HUDEP-2 (cell line): ENCODE measurements around the gene CADPS.

Experiments used
- DNase-seq, 76 experiments: peaks; one replicate each; lab custom pipeline; 2025; ENCODE audit not compliant: unreplicated experiment in 76 of 76; lab: John Stamatoyannopoulos, UW

CADPS gene

GRCh38 chr3:62567097-62568021 lies 307.9 kb downstream of the CADPS start:
- DNase-seq: no peak

- DNase-seq: no peak
Measured at GRCh38 chr3:62566022-62566557, 309.1 kb downstream of the CADPS start.

- no peak for DNase-seq
Measured at GRCh38 chr3:62562596-62562995, 312.6 kb downstream of the CADPS start.

- DNase-seq: no peak
Measured at GRCh38 chr3:62562017-62562416, 313.2 kb downstream of the CADPS start.

- peak in 1 of 76 experiments; percentile 4 for DNase-seq
Measured at GRCh38 chr3:62559831-62560445, 315.3 kb downstream of the CADPS start.

- peak in 2 of 76 experiments; percentile 1 to 11 for DNase-seq
Measured at GRCh38 chr3:62558549-62559112, 316.6 kb downstream of the CADPS start.

GRCh38 chr3:62557983-62558382 lies 317.2 kb downstream of the CADPS start:
- no peak for DNase-seq

GRCh38 chr3:62557450-62557849 lies 317.8 kb downstream of the CADPS start:
- DNase-seq: no peak

- DNase-seq: no peak
Measured at GRCh38 chr3:62556121-62556815, 318.9 kb downstream of the CADPS start.

GRCh38 chr3:62554264-62554799 lies 320.9 kb downstream of the CADPS start:
- DNase-seq: no peak

GRCh38 chr3:62553811-62554210 lies 321.4 kb downstream of the CADPS start:
- DNase-seq: no peak

GRCh38 chr3:62551556-62551955 lies 323.7 kb downstream of the CADPS start:
- DNase-seq: no peak

GRCh38 chr3:62550439-62550838 lies 324.8 kb downstream of the CADPS start:
- DNase-seq: no peak

GRCh38 chr3:62548528-62549205 lies 326.5 kb downstream of the CADPS start:
- DNase-seq: no peak

- DNase-seq: no peak
Measured at GRCh38 chr3:62546266-62546665, 328.9 kb downstream of the CADPS start.

GRCh38 chr3:62542185-62542584 lies 333.0 kb downstream of the CADPS start:
- DNase-seq: no peak

GRCh38 chr3:62539762-62540161 lies 335.5 kb downstream of the CADPS start:
- no peak for DNase-seq

GRCh38 chr3:62538691-62539356 lies 336.4 kb downstream of the CADPS start:
- DNase-seq: no peak

GRCh38 chr3:62534326-62534725 lies 340.9 kb downstream of the CADPS start:
- DNase-seq: no peak
